HL-60/S4 treated with retinoic acid at 250 ng/mL for 4 days and 3 days (cell line): ENCODE results near the gene ULBP2.

Experiments
- in situ Hi-C: fragments of 300-500 bp; cut with MboI; formaldehyde crosslinking; loops from 2 replicates; pipeline ENCODE4 v1.7.0; 2022; ENCODE audit warnings: low sequenced_read_pairs

ULBP2 gene

DNA sequence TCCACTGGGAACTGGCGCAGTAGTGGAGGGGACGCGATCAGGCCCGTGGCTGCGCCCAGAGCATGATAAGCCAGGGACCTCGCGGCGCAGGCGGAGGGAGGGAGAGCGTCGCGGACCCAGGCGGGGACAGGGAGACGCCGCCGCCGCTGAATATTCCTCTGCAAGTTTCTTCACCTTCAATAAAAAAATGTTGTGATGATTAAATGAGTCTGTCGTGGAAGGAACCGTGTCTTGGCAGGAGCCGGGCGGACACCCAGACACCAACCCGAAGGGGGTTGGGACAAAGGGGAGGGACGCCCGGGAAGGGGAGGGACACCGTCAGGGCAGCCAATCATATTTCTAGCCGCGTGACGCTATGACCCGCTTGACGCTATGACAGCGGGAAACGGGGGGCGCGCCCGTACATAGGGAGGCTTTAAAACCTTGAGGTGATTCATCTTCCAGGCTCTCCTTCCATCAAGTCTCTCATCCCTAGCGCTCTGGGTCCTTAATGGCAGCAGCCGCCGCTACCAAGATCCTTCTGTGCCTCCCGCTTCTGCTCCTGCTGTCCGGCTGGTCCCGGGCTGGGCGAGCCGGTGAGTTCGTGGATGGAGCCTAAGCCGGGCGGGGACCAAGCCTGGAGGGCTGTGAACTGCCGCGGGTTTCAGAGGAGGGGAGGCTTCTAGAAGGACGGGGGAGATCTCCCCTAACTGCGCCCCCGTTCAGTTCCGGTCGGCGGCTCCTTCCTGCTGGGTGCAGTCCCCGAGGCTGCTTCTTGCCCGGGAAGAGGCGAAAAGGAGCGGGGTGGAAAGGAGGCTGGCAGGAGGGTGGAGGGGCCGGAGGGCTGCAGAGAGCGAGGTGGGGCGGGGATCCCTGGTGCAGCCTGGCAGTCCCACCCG lies at the start of gene ULBP2:
ULBP2 (plus strand) TSS at position 432 of the 878 bp plus-strand sequence; CDS start at position 491, 59 bp downstream.
- in situ Hi-C loops: loop anchor here (25.0 kb wide), 1 partner anchor 870 kb away; no protein-coding TSS in a partner anchor

DNA sequence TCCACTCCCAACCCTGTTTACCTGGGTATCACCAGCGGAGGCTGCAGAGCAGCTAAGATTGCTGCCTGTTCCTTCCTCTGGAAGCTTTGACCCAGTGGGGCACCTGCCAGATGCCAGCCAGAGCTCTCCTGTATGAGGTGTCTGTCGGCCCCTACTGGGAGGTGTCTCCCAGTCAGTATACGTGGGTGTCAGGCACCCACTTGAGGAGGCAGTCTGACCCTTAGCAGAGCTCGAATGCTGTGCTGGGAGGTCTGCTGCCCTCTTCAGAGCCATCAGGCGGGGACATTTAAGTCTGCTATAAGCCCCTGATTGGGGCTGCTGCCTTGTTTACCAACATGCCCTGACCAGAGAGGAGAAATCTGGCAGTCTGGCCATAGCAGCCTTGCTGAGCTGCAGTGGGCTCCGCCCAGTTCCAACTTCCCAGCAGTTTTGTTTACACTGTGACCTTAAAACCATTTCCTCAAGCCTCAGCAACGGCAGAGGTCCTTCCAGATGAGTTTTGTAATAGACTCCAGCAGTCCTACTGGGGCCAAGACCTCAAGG lies 46.7 kb upstream of the ULBP2 start:
- in situ Hi-C loops: no loop called here

- in situ Hi-C loops: no loop called here
Measured at GRCh38 chr6:149895833-149896271, 46.0 kb upstream of the ULBP2 start.

GRCh38 chr6:149896491-149896890 lies 45.3 kb upstream of the ULBP2 start:
- in situ Hi-C loops: no loop called here

DNA sequence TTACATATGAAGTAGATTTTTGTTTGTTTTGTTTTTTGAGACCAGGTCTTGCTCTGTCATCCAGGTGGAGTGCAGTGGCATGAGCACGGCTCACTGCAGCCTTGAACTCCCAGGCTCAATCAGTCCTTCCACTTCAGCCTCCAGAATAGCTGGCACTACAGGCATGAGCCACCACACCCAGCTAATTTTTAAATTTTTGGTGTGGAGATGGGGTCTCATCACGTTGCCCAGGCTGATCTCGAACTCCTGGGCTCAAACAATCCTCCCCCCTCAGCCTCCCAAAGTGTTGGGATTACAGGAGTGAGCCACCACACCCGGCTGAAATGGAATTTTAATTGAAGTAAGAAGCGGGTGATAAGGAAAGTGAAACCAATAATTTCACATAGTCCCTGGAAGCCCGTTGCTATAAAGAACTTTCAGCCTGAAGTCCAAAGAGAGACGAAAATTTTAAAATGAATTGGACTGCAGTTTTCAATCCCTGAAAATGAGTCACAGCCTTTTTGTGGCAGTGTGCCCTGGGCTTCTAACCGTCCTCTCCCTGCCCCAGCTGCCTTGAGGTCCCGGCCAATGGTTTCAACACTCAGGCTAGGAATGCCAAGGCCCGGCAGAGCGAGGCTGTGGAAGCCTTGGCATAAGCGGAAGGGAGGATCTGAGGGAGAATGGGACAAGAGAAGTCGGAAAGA lies 44.7 kb upstream of the ULBP2 start:
- in situ Hi-C loops: no loop called here

DNA sequence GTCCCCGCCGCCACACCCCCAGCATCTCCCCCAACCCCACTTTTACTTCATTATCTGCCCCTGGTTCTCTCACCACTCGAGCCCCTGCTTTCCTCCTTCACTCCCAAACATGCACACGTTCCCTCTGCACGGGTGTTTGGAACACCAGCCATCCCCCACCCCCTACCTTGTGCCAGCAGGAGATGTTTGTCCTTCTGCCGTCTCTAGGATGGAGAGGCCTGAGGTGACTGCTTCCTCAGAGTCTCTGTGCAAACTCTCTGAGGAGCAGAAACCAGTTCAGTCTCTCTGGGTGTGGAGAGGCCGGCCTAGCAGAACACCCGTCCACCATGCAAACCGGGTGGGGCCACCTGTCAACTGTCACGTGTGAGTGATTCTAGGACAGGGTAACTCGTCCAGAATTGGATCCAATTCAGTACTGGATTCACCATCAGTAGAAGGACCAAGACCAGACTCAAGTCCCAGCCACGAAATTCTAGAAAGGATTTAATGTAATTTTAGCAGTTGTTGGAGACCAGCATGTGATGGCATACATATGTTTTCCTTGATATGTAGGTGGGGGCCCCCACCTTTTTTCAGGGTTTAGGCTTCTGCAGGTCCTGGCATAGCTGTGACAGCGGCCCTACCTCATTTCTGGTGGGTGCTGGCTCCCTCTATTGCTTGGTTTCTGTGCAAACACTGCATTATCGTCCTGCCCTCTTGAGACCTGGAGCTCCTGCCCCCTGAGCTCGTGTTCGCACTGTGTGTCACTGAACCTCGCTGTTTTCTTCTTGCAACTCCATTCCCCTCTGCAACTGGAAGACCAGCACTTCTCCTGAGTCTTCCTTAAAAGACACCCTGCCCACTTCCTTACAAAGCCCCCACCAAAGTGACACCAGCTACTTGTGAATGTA lies 43.7 kb upstream of the ULBP2 start, which contains the start of gene RAET1E:
RAET1E (minus strand) TSS at position 259 of the 890 bp plus-strand sequence. CDS start 7,212 bp downstream, outside the sequence.
- in situ Hi-C loops: no loop called here

DNA sequence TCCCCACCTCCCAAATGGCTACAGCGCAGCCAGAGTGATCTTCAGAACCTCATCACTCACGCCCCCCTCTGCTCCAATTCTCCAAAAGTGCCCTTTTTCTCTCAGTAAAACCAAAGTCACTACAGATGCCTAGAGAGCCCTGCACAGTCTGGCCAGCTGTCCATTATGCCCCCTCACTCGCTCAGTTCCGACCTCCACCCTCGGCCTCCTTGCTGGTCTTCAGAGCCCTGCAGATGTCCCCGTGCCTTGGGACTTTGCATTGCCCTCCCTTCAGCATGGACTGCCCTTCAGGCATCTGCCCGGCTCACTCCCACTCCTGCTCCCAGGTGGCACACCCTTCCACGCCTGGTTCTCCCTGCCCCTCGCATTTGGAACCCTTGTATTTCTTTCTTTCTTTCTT lies 42.8 kb upstream of the ULBP2 start:
- in situ Hi-C loops: no loop called here

- in situ Hi-C loops: no loop called here
Measured at GRCh38 chr6:149899486-149899885, 42.3 kb upstream of the ULBP2 start.

DNA sequence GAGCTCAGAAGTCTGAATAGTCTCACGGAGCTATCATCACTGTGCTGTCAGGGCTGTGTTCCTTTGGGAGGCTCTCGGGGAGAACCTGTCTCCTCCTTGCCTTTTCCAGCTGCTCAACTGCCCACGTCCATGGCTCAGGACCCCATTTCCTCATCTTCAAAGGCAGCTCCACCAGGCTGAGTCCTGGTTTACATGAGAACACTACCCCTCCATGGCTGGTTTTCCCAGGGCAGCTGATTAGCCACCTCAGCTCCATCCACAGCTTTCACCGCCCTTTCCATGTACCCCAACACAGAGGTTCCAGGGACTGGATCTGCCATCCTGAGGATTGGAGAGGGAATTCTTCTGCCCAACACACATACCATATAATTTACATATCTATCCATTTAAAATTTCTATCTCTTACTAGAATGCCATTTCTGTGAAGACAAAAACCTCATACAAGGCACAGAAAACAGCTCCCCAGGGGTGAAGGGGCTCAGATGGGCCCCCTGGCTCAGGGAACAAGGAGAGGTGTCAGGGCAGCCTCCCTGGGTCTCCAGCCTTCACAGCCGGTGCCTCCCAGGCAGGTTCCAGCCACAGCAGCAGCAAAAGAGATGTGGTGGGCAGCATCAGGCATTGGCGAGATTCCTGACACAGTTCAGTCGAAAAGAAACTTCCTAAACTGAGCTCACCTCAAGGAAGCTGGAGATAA lies 41.7 kb upstream of the ULBP2 start:
- in situ Hi-C loops: no loop called here

- in situ Hi-C loops: no loop called here
Measured at GRCh38 chr6:149900620-149901443, 41.0 kb upstream of the ULBP2 start.

DNA sequence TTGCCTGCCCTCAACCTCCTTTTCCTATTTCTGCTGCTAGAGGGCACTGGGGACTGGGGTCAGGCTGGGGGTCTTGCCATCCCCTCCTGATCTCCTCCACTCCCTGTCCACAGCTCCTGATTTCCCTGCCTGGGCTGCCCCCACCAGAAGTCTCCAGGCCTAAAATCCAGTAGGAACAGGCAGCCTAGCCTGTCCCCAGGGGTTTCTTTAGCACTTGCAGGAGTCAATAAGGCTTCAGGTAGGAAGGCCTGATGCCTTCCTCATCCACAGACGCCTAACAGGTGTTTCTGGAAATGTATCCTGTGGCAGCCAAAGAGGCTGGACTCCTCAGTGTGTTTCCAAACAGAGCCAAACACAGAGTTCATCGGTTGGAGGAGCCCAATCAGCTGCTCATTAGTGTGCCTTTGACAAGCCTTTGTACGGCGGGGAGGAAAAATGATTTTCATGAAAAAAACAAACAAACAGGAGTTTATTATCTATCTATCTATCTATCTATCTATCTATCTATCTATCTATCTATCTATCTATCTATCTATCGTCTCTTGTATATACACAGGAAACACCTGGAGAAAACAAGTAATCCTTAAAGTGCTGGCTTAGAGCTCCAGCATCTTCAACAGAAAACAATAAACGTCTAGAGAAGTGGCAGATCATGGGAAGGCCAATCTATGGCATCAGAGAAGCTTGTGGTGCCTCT lies 40.2 kb upstream of the ULBP2 start:
- in situ Hi-C loops: no loop called here

GRCh38 chr6:149903938-149904611 lies 37.7 kb upstream of the ULBP2 start:
- in situ Hi-C loops: no loop called here

DNA sequence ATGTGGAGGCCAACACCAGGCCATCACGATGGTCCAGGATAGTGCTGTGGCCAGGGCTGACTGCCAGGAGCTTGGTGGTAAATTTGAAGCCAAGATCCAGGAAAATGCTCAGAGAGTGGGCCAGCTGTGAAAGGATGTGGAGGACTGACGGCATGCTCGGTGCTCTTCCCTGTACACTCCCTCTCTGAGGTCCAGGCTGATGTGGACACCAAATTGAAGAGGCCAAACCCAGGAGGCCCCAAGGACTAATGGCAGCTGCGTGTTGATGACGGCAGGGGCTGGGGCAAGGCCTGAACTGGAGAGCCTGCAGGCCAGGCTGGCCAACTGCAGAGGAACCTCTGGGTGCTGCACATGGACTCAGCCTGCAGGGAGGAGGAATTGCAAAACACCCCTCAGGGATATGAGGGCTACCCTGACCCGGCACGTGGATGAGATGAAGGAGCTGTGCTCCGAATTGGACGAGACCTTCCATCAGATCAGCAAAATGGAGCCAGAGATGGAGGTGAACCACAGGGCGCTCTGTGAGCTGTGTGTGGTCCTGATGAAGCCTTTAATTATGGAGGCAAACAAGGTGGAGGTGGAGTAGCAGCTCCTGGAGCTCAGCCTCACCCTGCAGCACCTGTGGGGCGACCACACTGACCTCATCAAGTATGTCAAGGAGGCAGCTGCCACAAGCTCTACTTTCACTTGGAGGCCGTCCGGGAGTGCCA lies 37.0 kb upstream of the ULBP2 start:
- in situ Hi-C loops: no loop called here

- in situ Hi-C loops: no loop called here
Measured at GRCh38 chr6:149905371-149905910, 36.4 kb upstream of the ULBP2 start.

- in situ Hi-C loops: no loop called here
Measured at GRCh38 chr6:149905911-149906371, 35.9 kb upstream of the ULBP2 start.

DNA sequence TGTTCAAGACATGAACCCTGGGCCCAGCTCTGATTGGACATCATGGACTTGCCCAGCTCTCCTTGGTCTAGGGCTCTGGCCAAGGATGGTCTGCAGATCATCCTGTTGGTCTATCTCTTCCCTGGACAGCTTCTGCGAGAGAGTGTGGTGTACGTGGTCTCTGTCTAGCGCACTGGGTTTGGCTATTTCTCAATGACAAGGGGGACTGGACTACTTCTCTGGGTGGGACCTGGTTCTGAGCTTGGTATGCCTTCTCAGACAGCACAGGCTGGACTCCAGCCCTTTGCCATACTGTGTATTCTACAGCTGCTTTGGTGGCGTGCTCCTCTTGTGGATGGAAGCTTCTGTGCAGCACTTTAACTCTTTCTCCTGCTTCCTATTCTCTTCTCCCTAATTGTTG lies 35.4 kb upstream of the ULBP2 start:
- in situ Hi-C loops: no loop called here

GRCh38 chr6:149907317-149907716 lies 34.5 kb upstream of the ULBP2 start:
- in situ Hi-C loops: no loop called here
